Right ventricle myocardium superior (tissue), 1 donor: ENCODE data around the gene TBL1X. TPM values are rescaled to one million over a fixed set of nuclear protein-coding genes. Genes with fewer than 3 reads are reported as not detected.

ENCODE experiments used
- ATAC-seq: fragments of 200-7000 bp; cut with Tn5 transposase; one replicate; pipeline ENCODE4 v1.9.1; 2020; ENCODE audit warnings: mild to moderate bottlenecking; ENCODE audit not compliant: poor library complexity
- DNase-seq: peaks from one replicate; pipeline ENCODE4 v3.0.0-alpha.2; 2020
- intact Hi-C: fragments of 100-400 bp; cut with DNase I; formaldehyde crosslinking; loops from one replicate; pipeline ENCODE4 v1.11.2; 2022
- total RNA-seq: library from RNA; stranded (reverse); fragmentation: NEBNext Ultra II Directional; extraction: Animal tissue kit (Norgen Biotek cat#: 25700); gene quantifications from one replicate; pipeline ENCODE4 v1.2.1, GENCODE V29; 2021
- donor health status: DM: no; HTN: yes; CAD: no; lungs with severe emphysema.

The TBL1X gene
- total RNA-seq, 1 donor from 2014 or later: 10.1 TPM

DNA sequence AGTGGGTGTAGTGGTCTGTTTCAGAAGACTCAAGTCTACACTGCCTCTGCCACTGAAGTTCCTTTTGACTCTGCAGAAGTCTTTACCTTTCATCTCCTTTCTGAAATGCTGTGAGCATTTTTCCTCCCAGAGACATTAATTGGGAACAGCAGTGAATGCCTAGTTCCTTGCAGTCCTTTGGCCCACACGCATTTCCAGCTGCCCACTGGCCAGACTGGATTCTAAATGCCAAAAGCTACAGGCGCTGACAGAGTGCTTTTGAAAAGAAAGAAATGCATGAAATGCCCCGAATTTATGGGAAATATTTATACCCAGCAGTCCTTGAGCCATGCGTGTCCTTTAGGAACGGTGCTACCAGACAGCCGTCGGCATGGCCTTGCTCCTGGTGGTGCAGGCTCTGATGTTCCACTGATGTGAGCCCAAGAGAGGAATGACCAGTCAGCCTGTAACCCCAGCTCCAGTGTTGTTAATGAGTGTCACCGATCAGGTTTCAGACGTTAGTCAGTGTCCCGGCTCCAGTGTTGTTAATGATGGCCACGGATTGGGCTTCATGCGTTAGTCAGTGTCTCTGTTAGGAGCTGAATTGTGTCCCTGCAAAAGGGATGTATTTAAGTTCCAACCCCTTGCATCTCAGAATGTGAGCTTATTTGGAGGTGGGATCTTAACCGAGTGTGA, 132.6 kb downstream of the TBL1X start:
- no peak for ATAC-seq
- intact Hi-C loops: no loop called here

GRCh38 chrX:9598344-9598743, 133.5 kb downstream of the TBL1X start:
- DNase-seq (no peak), ATAC-seq (no peak)
- intact Hi-C loops: no loop called here

More for the DNA sequence above, 132.6 kb downstream of the TBL1X start:
- no peak for DNase-seq

DNA sequence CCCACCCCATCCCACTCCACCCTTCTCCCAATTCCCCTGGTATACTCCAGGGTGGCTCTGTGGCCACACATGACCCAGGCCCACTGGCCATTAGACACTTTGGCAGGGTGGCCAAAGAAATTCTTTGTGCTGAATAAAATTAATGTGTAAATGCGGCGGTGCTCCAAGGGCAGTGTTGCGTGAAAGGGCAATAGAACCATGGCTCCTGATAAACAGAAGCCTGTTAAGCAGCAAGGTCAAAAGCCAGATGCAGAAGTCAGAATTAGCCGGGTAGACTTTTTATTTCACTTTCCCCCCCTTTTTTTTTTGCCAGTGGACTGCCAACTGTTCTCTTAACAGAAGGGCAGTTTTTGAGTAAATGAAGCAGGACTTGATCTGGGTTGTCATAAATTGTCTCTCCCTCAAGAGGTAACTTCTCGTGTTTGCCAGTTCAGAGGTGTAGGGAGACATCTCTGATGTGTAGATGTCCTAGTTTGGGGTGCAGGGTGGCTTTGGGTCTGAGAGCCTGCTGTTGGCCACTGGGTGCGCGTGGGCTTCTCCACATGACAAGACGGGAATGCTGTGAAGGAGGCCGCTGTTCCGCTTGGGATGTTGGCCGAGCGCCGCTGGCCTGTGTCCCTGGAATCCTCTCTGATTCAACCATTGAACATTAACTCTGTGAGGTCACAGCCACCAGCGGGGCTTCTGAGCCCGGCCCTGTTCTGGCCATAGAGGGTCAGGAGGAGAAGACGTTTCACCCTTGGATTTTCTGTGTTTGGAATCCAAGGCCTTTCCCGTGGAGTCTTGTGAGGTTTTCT, 139.5 kb downstream of the TBL1X start:
- peak; percentile 92 for ATAC-seq
- peak; percentile 78 for DNase-seq
- intact Hi-C loops: no loop called here

DNA sequence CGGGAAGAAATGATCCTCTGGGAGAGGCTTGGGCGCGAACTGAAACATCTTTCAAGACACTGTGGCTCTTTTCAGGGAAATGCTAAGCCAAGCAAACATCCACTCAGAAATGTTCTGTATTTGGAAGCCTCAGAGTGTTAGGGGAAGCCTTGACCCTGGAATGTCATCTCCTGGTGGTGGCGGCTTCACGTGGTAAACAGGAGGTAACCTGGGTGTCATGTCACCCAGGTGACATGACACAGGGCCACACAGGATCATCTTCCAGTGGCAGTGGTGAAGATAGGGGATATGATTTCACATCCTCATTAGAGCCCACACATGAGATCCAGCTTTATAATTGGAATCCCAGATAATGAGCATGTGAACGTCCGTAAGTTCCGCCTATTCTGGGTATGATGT, 140.0 kb downstream of the TBL1X start:
- intact Hi-C loops: no loop called here
- DNase-seq (no peak), ATAC-seq (peak; percentile 15)

DNA sequence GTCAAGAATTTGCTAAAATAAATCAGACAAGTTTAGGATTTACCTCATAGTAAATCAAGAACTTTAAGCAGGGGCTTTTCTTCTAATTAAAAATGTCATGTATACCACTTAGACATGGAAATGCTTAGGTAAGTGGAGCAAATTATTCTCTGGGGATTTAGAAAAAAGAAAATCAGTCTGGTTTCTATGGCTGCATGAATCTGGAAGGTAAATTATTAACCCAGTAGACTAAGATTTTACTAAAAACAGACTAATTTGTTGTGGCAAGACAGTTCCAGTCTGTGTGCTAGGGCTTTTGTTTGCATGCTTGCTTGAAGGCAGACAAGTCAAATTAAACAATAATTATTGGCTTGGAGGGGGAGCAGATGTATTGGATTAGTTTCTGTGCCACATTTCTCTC, 140.6 kb downstream of the TBL1X start:
- no peak for ATAC-seq
- no peak for DNase-seq
- intact Hi-C loops: no loop called here

GRCh38 chrX:9606971-9607370, 142.1 kb downstream of the TBL1X start:
- no peak for ATAC-seq
- intact Hi-C loops: no loop called here

GRCh38 chrX:9609499-9609898, 144.6 kb downstream of the TBL1X start:
- no peak for DNase-seq
- intact Hi-C loops: no loop called here
- ATAC-seq: no peak

More at GRCh38 chrX:9606971-9607370, 142.1 kb downstream of the TBL1X start:
- DNase-seq: no peak

DNA sequence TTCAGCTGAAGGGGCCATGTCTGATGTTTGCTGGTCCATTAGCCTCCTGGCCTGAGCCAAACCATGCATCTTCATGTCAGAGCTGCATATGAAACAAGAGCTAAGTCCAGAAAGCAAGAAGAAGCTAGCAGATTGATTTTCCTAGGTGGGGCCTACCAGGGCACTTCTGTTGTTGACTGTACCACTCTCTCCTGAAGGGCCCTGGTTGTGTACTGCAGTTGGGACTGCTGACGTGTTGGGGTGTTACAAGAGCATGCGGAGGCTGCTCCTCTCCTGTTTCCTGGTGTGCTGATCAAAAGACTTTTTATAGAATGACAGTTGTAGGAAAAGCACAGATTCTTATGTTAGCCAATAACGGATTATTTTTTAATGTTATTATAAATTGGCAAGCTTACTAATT, 145.1 kb downstream of the TBL1X start:
- DNase-seq (no peak), ATAC-seq (no peak)
- intact Hi-C loops: no loop called here

GRCh38 chrX:9610771-9611392, 146.0 kb downstream of the TBL1X start:
- DNase-seq: no peak
- ATAC-seq: no peak
- intact Hi-C loops: no loop called here

GRCh38 chrX:9611436-9612145, 146.7 kb downstream of the TBL1X start:
- intact Hi-C loops: no loop called here
- ATAC-seq (no peak), DNase-seq (no peak)

DNA sequence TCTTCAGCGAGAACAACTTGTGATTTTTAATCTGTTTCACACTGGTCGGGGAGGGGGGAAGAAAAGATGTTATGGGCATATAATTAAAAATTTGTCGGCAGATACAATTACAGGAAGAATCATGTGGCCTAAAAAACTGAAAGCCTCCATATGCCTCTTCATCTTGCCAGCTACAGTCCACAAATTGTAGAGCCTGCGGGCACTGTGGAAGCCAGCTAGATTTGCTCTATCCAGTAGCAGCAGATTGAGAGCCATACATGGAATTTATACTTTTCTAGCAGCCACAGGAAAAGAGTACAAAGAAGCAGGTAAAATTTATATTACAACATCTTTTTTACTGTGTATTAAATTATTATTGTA, 147.3 kb downstream of the TBL1X start:
- ATAC-seq: no peak
- intact Hi-C loops: no loop called here
- DNase-seq: no peak

DNA sequence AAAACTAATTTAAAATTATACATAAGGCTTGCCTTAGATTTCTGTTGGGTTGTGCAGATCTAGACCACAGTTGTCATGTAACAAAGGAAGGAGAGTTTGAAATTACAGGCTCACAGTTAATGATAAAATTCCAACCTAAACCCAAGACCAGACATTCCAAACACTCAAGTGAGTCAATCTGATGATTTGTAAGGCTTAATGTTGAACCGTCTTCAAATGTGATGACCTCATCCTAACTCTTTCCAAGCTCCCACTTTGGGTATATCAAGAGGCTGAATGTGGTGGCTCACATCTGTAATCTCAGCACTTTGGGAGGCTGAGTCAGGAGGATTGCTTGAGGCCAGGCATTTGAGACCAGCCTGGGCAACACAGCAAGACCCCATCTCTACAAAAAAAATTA, 149.2 kb downstream of the TBL1X start:
- ATAC-seq (no peak), DNase-seq (no peak)
- intact Hi-C loops: no loop called here

- intact Hi-C loops: no loop called here
- DNase-seq (no peak), ATAC-seq (no peak)
Measured at GRCh38 chrX:9619133-9619532, 154.3 kb downstream of the TBL1X start.

GRCh38 chrX:9619581-9619980, 154.7 kb downstream of the TBL1X start:
- intact Hi-C loops: no loop called here
- ATAC-seq: no peak
- DNase-seq: no peak

DNA sequence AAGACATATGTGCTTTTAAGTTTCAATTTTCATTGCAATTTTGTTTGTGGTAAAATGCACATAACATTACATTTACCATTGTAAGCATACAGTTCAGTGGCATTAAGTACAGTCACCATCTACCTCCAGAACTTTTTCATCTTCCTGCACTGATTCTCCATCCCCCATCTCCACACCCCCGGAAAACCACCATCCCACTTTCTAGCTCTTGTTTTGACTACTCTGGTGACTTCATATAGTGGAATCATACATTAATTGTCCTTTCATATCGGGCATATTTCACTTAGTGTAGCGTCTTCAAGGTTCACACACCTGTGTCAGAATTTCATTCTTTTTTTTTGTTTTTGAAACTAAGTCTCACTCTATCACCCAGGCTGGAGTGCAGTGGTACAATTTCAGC, 157.3 kb downstream of the TBL1X start:
- DNase-seq (no peak), ATAC-seq (no peak)
- intact Hi-C loops: no loop called here

DNA sequence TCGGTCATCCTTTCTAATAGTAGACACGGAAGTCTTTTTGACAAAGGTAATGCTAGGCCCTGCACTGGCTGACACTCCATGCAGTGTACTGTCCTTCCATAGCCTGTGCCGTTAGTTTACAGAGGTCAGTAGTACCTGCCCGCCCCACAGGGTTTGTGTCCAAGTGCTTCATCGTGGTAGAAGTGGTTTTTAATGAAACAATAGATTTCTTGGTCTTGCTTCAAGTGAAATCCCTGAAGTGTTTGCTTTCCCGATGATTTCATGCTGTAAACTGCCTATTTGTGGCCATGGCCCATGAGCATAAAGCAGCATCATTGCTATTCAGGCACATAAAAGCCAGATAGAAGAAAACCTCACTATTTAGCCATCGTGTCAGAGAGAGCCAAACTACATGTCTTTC, 161.5 kb downstream of the TBL1X start:
- intact Hi-C loops: no loop called here
- DNase-seq: no peak

DNA sequence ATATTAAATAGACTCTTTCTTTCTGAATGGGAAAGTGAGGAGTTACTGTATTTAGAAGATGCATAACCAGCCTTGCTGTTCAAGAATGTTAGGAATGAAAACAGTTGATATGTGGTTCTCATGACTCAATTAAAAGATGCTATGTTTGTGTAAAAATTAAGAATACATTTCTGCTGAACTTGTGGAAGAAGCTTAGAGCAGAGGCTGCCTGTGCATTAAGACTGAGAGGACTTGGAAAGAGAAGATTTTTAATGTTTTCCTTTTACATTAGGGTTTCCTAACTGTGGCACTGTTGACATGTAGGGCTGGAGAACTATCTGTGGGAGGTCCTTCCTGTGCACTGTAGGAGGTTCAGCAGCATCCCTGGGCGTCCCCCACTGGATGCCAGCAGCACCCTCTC, 163.1 kb downstream of the TBL1X start:
- ATAC-seq (no peak), DNase-seq (no peak)
- intact Hi-C loops: no loop called here

More for the DNA sequence above, 161.5 kb downstream of the TBL1X start:
- no peak for ATAC-seq

DNA sequence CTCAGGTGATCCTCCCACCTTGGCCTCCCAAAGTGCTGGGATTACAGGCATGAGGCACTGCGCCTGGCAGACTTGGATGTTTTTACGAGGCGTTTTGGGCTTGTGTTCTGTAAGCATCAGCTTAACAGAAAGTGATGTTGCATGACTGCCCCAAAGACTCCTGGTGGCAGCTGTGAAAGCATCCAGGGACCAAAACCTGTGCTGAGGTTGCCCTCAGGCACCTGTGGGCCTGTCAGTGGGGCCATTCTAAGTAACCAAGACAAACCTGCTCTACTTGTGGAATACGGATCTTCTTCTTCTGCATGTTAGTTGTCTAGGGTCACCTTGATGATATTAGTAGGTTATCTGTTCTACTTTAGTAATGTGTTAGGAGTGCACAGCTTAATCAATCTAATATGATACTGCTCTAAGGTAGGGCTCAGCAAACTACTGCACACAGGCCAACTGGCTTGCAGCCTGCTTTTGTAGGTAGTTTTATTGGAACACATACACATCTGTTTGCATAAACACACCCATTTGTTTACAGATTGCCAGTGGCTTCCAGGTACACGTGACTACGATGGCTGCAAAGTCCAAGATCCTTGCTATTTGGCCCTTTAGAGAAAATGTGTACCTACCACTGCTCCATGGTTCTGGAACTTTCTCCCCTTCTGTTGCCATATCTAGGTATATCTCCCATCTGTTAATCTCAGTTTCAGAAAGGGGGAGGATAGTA, 164.1 kb downstream of the TBL1X start:
- no peak for DNase-seq
- intact Hi-C loops: no loop called here
- no peak for ATAC-seq

- DNase-seq (no peak), ATAC-seq (no peak)
- intact Hi-C loops: no loop called here
Measured at GRCh38 chrX:9634551-9634950, 169.7 kb downstream of the TBL1X start.
